ENCODE data around the gene SYNE2. TPM values are rescaled to one million over a fixed set of nuclear protein-coding genes. Genes with fewer than 3 reads are reported as not detected.

Gene SYNE2
- total and polyA plus RNA-seq, 2 of the 8 experiments (the other 6 are each of a cell fraction or from before 2014, with no cell fraction given): 32.6 to 46.1 TPM

- Histone ChIP-seq H3K4ac (replicated peaks; ENCODE audit: insufficient read length, low read depth, low read length) (no peak overlapping the region), H2BK15ac (ENCODE audit: low read length) (no peak overlapping the region), H3K4me1 (replicated peaks in 1 of 4; ENCODE audit: control insufficient read depth in 3 of 4, insufficient read depth in 4 of 4, low read length in 3 of 4) (no peaks in the 10 kb centered on the region), H2BK12ac (ENCODE audit: low read depth, low read length) (no peak overlapping the region), H2BK120ac (replicated peaks; ENCODE audit: low read depth, low read length) (no peak overlapping the region), H2BK5ac (ENCODE audit: low read depth, low read length) (no peak overlapping the region), H3K23me2 (ENCODE audit: low read depth, low read length) (no peaks in the 10 kb centered on the region), H3K79me1 (ENCODE audit: low read depth, low read length) (0 out of 2 replicates have a peak, but pooled peaks cover 2% of the 10 kb centered on the region), H4K8ac (ENCODE audit: extremely low read depth, insufficient read depth, low read length) (no peak overlapping the region), H2BK20ac (ENCODE audit: low read length) (no peak overlapping the region), H3K27me3 (replicated peaks in 1 of 4; ENCODE audit: control insufficient read depth in 3 of 4, extremely low read depth in 1 of 4, insufficient read depth in 3 of 4, low read length in 3 of 4) (peaks cover 0 to 1% (median 0%) of the 10 kb centered on the region in 4 experiments; a peak in 1 of 7 replicates), H3K9ac (replicated peaks in 1 of 4; ENCODE audit: extremely low read depth in 1 of 4, low read depth in 3 of 4, low read length in 3 of 4) (no peak overlapping the region), H3K79me2 (ENCODE audit: control insufficient read depth in 1 of 2, insufficient read depth in 2 of 2, low read length in 2 of 2) (peaks cover 0 to 59% of the 10 kb centered on the region in 2 experiments; a peak in 3 of 4 replicates), H4K5ac (ENCODE audit: insufficient read length, low read depth, low read length) (no peak overlapping the region), H3K4me2 (ENCODE audit: insufficient read depth in 1 of 2, low read depth in 2 of 2, low read length in 2 of 2) (no peak overlapping the region), H4K91ac (replicated peaks; ENCODE audit: insufficient read length, low read length) (no peak overlapping the region), H2AK5ac (ENCODE audit: low read depth, low read length) (no peak overlapping the region), H3K36me3 (ENCODE audit: control insufficient read depth in 2 of 4, insufficient read depth in 4 of 4, low read length in 3 of 4) (no peaks in the 10 kb centered on the region), H3K27ac (ENCODE audit: low read depth, low read length) (no peak overlapping the region), H3K14ac (ENCODE audit: insufficient read length) (no peak overlapping the region), H3K9me3 (ENCODE audit: insufficient read depth in 2 of 2, low read depth in 1 of 2, low read length in 1 of 2) (no peaks in the 10 kb centered on the region), H3K4me3 (ENCODE audit: extremely low read depth in 1 of 4, insufficient read depth in 2 of 4, low read depth in 3 of 4, low read length in 4 of 4) (no peak overlapping the region), H2AFZ (ENCODE audit: low read length) (no peak overlapping the region), H3K23ac (ENCODE audit: insufficient read length) (no peak overlapping the region), H4K20me1 (replicated peaks in 1 of 2; ENCODE audit: control insufficient read depth in 1 of 2, insufficient read depth in 2 of 2, low read length in 2 of 2) (peaks cover 2 to 4% of the 10 kb centered on the region in 2 experiments), H3K18ac (ENCODE audit: extremely low read depth, low read length) (no peak overlapping the region), H3K56ac (replicated peaks; ENCODE audit: insufficient read length, low read depth, low read length) (no peak overlapping the region)
- POLR2A ChIA-PET (ENCODE audit: partially characterized antibody): interaction anchor here (1.1 kb wide), 1 partner anchor 70 kb away, joined by 3 read pairs; no protein-coding TSS in a partner anchor
- FAIRE-seq (no peak), DNase-seq (ENCODE audit: low read depth in 1 of 2, low spot score in 2 of 2) (no peak)
- WGBS, 2 experiments (ENCODE audit: extremely low coverage in 1 of 2, insufficient coverage in 1 of 2, insufficient read length in 1 of 2, insufficient replicate concordance in 2 of 2, low coverage in 1 of 2, low lambda C conversion rate in 2 of 2, missing lambda C conversion rate in 1 of 2): 91% methylated on average over 6 of the region's 6 CpGs; no CpG with 5 or more reads in 1 of the 2 experiments
- CTCF ChIA-PET (ENCODE audit: partially characterized antibody): interaction anchor here (1.4 kb wide), 1 partner anchor 21 kb away, joined by 3 read pairs; no protein-coding TSS in a partner anchor
- TF ChIP-seq, protein P1, sequence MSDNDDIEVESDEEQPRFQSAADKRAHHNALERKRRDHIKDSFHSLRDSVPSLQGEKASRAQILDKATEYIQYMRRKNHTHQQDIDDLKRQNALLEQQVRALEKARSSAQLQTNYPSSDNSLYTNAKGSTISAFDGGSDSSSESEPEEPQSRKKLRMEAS (IDR thresholded peaks at IDR 0.05): no peak
- TF ChIP-seq RBBP5 (IDR thresholded peaks at IDR 0.05; ENCODE audit: borderline replicate concordance, low read depth, low read length) (no peak), TAF7 (optimal IDR thresholded peaks at IDR 0.05; ENCODE audit: borderline replicate concordance, low read depth, low read length) (no peak), FOSL1 (IDR thresholded peaks at IDR 0.05; ENCODE audit: insufficient read depth, low read depth, low read length) (no peak), CREB1 (IDR thresholded peaks at IDR 0.05) (no peak), GTF2F1 (IDR thresholded peaks at IDR 0.05; ENCODE audit: borderline replicate concordance, low read depth, low read length) (no peak), YY1 (IDR thresholded peaks at IDR 0.05; ENCODE audit: low read depth, low read length) (no peak), HDAC6 (IDR thresholded peaks at IDR 0.05; ENCODE audit: low read depth, low read length) (no peak), JUN (IDR thresholded peaks at IDR 0.05; ENCODE audit: low read depth, low read length) (no peak), NRF1 (IDR thresholded peaks at IDR 0.05; ENCODE audit: low read depth, low read length) (no peak), POLR2AphosphoS5 (IDR thresholded peaks at IDR 0.05; ENCODE audit: low read depth, low read length) (no peak), BCL11A (IDR thresholded peaks at IDR 0.05; ENCODE audit: low read depth in 2 of 2, low read length in 2 of 2) (no peak), KDM5A (IDR thresholded peaks at IDR 0.05; ENCODE audit: low read length) (no peak)
- TF ChIP-seq, protein P2, sequence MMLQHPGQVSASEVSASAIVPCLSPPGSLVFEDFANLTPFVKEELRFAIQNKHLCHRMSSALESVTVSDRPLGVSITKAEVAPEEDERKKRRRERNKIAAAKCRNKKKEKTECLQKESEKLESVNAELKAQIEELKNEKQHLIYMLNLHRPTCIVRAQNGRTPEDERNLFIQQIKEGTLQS (IDR thresholded peaks at IDR 0.05; ENCODE audit: insufficient read depth, low read depth, low read length): no peak
These were observed 10.2 kb downstream of the SYNE2 start for GRCh38 chr14:63863004-63863403.

All from H1 (cell line).